ENCODE results near the gene PABPN1.
"Not testable (repeated sequence)": the region's sequence is repeated elsewhere in the genome, so short reads cannot be mapped to it uniquely, and the experiment has no call there.

The PABPN1 gene, protein sequence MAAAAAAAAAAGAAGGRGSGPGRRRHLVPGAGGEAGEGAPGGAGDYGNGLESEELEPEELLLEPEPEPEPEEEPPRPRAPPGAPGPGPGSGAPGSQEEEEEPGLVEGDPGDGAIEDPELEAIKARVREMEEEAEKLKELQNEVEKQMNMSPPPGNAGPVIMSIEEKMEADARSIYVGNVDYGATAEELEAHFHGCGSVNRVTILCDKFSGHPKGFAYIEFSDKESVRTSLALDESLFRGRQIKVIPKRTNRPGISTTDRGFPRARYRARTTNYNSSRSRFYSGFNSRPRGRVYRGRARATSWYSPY

DNA sequence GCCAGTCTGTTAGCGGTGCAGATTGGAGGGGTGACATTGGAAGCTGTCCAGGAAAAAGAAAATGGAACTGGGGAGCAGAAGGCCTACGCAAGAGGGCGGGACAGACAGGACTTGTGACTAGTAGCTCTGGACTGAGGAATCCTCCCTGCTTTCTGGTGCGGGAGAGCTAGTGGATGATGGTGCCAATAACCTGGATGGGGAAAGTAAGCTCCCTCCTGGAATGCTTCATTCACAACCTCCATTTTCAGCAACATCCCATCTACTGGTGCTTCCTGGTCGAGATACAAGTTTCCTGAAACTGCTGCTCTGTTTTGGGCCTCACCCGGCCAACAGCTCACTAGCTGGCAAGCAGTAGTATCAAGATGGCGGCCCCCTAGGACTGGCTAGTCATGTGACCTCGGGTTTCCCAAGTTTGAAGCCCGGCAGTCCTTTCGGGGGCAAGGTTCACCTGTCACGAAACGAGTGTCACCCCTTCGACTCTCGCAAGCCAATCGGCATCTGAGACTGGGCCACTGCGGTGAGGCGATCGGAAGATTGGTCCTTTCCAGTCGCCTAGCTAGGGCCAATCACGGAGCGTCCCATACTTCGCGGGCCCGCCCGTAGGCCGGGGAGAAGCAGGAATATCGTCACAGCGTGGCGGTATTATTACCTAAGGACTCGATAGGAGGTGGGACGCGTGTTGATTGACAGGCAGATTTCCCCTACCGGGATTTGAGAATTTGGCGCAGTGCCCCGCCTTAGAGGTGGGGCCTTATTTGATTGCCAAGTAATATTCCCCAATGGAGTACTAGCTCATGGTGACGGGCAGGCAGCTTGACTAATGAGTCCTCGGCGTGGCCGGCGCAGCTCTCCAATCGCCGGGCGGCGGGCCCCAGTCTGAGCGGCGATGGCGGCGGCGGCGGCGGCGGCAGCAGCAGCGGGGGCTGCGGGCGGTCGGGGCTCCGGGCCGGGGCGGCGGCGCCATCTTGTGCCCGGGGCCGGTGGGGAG, at the start of gene PABPN1:
Gene PABPN1 (plus strand): TSS at position 874 of the 988 bp plus-strand sequence. CDS start 13 bp downstream, at position 887.
- peak; percentile 95 for DNase-seq

DNA sequence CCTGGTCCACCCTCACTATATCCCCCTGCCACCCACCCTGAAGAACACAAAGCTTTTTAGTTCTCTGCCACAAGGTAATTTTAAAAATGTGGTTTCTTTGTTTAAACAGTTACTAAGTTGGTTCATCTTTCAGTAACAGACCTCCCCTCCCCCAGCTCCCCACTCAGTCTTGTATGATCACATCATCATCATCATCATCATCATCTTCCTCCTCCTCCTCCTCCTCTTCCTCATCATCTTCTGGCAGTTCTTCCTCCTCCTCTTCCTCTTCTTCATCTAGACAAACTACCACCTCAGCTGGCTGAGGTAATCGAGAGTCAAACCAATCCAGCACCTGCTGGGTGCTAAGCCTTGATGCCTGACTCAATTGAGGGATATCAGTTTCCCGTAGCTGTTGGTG, 45.8 kb upstream of the PABPN1 start:
- no peak for DNase-seq

DNA sequence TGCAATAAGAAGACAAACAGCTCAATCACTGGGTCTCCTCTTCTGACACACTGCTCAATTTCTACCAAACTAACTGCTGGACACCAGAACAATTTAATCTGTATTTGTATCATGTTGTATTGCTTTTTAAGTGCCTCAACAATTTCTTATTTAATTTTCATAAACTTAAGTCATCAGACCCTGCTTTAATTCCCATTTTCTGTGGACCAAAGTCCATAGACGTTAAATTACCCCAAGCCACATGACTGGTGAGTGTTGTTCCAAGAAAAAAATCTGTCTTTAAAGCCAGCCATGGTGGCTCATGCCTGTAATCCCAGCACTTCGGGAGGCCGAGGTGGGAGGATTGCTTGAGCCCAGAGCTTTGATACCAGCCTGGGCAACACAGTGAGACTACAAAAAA, 44.1 kb upstream of the PABPN1 start:
- DNase-seq, result no peak

DNA sequence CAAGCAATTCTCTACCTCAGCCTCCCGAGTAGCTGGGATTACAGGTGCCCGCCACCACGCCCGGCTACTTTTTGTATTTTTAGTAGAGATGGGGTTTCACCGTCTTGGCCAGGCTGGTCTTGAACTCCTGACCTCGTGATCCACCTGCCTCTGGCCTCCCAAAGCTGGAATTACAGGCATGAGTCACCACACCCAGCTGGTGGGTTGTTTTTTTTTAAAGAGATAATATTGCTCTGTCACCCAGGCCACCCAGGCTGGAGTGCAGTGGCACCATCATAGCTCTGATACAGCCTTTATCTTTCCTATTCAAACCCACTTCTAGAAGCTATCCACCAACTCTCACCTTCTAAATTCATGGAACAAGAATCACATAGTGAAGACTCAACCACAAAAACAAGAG, 43.3 kb upstream of the PABPN1 start:
- not testable (repeated sequence) for DNase-seq

DNA sequence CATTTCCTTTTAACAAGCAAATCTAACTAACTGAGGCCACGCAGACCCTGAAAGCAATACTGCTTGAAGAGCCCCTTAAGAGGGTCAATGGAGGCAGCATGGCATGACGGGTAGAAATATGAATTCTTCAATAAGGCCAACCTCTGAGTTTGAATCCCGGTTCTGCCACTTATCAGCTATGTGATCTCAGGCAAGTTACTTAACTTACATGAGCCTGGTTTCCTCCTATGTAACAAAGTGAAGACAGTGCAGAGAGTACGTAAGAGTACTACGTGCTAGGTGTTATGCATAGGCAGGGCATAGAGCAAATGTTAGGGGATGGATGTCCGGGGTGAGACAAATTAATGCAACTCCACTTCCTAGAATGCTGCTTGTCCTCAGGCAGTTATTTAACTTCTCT, 40.0 kb upstream of the PABPN1 start:
- no peak for DNase-seq

DNA sequence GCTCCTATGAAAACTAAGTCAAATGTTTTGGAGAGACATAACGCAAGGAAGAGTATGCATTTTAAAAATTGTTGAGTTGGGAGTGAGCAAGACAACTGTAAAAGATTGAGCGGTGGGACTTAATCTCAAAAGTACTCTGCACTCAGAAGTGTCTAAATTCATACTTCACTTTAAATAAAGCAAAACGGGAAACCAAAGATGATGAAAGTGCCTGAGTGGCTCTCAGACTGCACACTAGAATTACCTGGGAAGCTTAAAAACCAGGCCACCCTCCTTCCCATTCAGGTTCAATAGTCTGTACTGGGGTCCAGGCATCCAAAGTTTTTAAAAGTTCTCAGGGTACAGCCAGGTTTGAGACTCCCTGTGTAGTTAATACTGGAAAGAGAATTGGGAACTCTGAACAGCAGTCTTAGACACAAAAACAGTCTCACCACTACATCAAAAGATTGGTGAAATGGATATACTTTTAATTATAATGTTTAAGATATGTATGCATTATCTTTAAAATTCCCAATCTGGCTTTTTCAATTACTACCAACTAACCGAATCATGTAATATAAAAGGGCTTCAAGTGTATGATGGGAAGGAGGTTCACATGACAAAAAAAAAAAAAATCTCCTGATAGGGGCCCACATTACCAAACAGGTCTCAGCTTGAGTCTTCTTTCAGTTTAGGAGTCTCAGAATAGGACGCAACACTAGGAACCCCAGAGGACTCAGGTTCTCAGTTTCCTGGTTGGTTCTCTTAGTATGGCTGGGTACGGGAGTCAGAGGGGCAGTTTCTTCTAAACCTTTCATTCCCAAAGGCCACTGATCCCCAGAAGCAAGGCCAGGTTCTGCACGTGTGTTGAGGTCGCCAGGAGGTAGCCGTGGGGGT, 36.4 kb upstream of the PABPN1 start:
- no peak for DNase-seq

DNA sequence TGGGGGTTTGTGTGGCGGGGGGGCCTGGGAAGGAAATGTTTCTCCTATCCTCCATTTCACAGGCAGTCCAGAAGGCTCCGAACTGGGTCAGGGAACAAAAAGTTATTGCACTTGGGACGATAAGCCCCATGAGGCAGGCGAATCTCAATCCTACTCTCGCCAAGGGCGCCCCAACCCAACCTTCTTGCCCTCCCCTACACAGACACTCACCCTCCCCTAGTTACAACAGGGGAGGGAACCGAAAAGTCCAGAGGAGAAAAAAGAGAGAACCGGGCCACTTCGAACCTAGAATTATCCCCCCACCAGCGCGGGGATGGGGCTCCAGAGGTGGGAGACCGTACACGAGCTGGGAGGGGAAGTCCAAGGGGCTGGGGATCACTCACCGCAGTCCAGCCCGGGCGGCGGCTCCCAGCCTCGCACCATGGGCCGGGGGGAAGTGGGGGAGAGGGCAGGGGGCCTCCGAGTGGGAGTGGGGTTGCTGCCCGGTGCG, 35.7 kb upstream of the PABPN1 start:
- DNase-seq, result no peak

DNA sequence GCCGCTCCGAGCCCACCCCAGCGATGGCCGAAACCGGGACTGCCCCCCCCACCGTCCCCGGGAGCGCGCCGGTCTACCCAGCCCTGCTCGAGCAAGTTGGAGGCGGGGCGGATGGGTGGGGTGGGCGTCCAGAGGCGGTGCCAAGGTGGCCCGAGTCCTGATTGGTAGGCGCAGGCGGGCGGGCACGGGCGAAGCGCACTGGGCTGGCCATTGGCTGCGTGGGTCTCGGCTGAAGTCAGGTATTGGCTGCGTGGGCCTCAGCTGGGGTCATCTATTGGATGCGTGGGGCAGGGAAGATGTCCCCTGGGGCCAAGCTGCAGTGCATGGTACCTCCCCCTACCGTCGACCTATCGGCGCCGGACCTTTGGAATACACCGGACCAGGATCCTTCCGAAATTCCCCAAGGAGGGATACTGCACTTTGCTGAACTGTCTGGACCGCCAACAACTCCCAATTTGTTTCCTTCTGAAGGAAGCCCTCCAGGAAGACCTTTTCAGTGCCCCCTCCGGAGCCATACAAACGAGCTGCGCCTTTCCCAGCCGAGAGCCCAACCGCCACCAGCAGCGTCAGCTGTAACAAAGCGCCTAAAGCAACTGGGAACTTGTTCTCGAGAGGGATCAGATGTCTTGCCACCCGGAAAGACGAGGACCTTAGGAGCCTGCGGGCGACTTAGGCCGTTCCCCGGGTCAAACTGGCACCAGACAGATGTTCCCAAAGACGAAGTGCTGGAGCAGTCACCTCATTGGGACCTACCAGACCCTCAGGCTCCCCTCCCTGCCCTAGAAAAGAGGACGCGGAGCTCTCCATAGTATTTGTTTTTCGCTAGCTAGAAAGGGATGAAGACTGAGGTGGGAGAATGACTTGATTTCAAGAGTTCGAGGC, 35.0 kb upstream of the PABPN1 start, which contains the start of gene HOMEZ:
Gene HOMEZ (minus strand): TSS at position 113 of the 882 bp plus-strand sequence. CDS start 180 bp downstream, outside the sequence.
- peak; percentile 95 for DNase-seq

DNA sequence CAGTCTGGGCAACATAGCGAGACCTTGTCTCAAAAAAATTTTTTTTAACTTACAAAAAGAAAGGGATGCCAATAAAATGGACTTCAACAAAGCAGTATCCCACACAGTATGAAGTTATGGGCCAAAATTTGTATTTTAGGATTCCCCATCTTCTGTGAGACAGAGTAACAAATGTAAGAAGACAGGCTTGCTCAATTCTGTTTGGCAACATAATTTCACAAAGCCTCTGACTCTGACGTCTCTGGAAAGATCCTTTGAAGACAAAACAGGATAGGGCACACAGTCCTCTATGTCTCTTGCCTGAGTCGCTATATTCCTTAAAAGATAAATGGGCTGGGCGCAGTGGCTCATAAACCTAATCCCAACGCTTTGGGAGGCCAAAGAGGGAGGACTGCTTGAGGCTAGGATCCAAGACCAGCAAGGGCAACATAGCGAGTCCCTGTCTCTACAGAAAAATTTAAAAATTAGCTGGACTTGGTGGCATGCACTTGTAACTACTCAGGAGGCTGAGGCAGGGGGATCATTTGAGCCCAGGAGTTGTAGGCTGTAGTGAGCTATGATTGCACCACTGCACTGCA, 34.3 kb upstream of the PABPN1 start:
- DNase-seq, result no peak

DNA sequence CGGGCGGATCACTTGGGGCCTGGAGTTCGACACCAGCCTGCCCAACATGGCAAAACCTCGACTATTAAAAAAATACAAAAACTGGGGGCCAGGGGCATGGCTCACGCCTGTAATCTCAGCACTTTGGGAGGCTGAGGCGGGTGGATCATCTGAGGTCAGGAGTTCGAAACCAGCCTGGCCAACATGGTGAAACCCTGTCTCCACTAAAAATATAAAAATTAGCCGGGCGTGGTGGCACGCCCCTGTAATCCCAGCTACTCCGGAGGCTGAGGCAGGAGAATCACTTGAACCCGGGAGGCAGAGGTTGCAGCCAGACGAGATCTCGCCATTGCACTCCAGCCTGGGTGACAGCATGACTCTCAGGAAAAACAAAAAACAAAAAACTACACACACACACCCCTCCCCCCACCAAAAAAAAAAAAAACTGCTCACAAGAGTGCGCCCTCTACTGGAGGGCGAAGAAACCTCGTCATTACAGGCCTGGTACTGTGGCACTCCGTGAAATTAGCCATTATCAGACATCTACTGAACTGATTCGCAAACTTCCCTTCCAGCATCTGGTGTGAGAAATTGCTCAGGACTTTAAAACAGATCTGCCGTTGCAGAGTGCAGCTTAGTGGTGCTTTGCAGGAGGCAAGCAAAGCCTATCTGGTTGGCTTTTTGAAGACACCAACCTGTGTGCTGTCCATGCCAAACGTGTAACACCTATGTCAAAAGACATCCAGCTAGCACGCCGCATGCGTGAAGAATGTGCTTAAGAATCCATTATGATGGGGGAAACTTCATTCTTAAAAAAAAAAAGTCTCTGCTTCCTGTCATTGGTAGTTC, 26.3 kb upstream of the PABPN1 start:
- DNase-seq, result peak; percentile 24

DNA sequence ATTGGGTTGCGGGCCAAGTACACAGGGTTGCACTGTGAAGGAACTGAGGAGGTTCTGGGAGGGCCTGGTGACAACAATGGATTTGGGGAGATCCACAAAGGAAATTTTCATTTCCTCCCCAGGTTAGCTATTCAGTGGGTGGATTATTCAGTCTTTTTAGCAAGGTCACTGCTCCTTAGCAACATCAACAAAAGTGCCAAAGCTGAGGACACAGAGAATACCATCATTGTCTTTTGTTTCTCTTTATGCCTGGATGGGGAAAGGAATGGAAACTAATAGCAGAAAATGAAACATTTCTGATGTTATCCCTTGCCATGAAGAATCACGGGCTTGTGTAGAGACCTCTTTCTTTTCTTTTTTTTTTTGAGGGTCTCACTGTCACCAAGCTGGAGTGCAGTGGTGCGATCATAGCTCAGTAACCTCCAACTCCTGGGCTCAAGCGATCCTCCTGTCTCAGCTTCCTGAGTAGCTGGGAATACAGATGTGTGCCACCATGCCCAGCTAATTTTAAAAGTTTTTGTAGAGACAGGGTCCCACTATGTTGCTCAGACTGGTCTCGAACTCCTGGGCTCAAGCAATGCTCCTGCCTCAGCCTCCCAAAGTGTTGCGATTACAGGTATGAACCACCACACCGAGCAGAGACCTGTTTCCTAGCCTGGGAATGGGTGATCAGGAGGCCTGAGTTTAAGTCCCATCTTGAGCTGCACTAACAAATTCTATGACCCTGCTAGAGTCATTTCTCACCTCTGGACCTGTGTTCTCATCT, 25.1 kb upstream of the PABPN1 start:
- no peak for DNase-seq

DNA sequence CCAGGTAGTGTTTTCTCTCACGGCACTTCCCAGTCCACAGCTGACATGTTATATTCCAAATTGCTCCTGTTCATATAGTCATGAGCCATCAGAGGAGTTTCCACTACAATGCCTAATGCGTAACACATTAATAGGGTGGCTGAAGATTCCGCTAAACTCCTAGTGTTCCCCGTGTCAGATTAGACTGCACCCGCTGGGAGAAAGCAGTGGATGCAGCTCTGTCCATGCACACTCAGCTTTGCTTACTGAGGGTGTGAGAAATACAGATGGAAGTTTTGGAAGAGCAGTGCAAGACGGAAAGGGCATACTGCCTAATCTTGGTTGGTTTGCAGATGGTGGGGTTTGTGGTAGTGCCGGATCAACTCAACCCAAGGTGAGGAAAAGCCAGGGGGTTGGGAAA, 24.2 kb upstream of the PABPN1 start:
- DNase-seq, result no peak

DNA sequence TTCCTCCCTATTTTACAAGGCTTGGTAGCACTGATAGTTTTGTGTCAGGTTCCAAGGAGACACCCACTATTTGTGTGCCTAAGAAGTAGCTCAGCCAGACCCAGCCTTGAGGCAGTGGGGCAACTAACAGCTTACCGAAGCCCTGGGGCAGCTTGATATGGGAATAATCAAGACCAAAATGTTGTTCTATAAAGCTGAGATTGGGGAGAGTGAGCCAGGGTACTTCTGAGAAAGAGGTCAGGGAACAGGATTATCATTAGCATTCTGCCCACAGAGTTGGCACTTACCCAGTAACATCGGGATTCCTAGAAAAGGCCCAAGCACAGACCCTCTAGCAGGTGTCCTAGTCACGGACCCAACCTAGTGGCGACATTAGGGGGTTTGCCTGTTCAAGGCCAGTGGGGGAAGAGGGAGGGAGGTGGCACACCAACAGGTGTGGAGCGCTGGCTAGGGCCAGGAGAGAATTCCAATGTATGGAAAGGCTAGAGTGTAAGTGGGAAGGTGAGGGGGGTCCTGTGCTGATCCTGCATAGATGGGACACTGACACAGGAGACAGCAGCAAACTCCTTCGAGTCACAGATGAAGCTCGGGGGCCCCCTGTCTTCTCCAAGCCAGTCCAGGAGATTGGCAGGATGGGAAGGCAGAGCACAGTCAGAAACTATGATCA, 23.5 kb upstream of the PABPN1 start:
- DNase-seq, result no peak

DNA sequence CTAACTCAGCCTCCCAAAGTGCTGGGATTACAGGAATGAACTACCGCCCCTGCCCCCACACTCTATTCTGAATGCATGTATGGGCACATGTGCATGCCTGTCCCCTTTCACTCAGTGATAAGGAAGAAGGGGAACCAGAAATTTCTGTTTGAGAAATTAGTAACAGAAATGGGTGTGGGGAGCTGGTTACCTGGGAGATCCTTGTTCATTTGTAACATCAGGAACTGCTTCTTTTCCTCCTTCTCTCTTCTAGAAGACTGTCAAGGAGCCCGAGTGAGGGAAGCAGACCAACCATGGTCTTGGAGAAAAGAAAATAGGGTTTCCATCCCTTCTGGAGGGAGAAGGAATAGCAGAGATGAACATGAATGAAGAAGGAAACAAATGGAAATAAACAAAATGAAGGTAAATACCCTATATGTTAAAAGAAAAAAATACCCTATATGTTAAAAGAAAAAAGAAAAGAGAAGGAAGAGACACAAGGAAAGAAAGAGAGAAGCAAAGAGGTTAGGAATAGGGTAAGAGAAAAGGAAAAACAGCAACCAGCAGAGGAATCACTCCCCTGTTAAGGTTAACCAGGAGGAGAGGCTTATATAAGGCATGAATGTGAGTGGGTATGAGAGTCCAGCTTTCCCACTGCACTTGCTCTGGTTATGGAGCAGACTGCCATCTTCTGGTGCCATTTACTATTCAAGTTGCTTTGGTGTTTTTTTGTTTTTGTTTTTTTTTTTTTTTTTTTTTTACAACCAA, 21.9 kb upstream of the PABPN1 start:
- no peak for DNase-seq

DNA sequence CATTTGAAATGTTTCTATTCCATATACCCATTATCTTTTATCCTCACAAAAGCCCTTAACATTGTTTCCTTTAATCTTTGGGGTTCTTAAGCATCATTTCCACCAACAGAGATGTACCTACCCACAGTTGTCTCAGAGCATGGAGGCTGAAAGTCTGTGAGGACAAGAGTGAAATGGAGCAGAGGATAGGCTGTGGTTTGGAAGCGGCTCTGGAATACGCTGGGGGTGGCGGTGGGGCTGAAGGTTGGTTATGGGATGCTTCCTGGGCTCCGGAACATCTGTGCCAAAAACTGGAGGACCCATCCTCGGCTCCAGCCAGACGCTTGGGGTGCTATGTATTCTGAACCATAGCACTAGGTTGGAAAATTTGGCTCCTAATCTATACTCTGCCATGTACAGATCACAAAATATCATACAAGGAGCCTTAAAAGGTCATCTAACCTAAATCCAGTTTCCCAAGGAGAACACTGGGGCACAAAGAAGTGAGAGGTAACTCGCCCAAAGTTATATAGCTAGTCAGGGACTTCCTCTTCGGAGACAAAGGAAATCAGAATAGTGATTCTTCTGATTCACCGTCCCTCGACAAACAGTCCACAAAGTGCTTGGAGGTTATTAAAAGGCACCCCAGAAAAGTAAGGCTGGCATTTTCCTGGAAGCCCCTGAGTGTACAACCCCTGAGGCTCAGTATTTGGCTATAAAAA, 21.1 kb upstream of the PABPN1 start:
- DNase-seq, result no peak

DNA sequence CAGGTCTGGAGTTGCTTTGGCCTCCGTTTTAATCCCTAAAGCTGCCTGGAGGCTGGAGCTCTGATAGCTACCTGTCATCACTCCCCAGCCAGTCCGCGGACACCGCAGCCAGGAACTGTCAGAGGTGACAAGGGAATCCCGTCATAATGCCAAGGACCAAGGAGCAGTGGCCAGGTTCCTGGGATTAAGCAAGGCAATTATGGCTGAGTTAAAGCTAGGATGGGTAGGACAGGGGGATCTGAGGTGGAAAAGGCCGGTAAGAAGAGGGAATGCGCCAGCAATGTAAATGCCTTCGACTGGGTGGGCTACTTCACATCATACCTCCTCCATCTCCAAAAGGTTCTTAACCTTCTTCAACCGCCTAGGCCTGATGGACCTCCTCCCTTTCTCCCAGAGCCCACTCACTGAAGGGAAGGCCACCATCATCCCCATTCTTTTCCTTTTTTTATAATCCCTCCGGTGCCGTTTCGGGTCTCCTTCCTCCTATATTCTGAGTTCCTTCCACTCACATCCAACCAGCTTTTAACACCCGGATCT, 20.5 kb upstream of the PABPN1 start:
- DNase-seq, result no peak
